OCI-LY7 (cell line): ENCODE measurements around the gene REN. TPM values are rescaled to one million over a fixed set of nuclear protein-coding genes. Genes with fewer than 3 reads are reported as not detected.

Experiments
- BruUV-seq: library from RNA; stranded (reverse); fragments of 400-500 nt; replicated peaks from 2 replicates; lab custom pipeline; 2021; lab: Mats Ljungman, UMichigan
- CTCF ChIA-PET: fragments of 300-600 bp; sonication (Branson Sonifier 250); formaldehyde crosslinking; loops from one replicate; lab custom pipeline; 2022; ENCODE audit warnings: antibody characterized with exemption; ENCODE audit not compliant: unreplicated experiment; lab: Charles Lee
- POLR2A ChIA-PET: fragments of 300-600 bp; sonication (Branson Sonifier 250); formaldehyde crosslinking; loops from one replicate; lab custom pipeline; 2022; ENCODE audit warnings: antibody characterized with exemption; lab: Charles Lee
- DNase-seq: peaks from one replicate; pipeline ENCODE4 v3.0.0-alpha.2; 2015; ENCODE audit warnings: low spot score
- H2AFZ ChIP-seq: fragments of 200-600 bp; sonication (generic), shearing (Covaris generic); 2 replicates; pipeline ENCODE4 v1.6.1; 2014; ENCODE audit warnings: mild to moderate bottlenecking, antibody characterized with exemption, low read length, moderate library complexity
- H3K27ac ChIP-seq: fragments of 200-600 bp; sonication (generic); 2 replicates; pipeline ENCODE4 v1.5.1; 2014; ENCODE audit warnings: mixed run types, low read depth, mild to moderate bottlenecking, moderate library complexity, low read length, inconsistent platforms; ENCODE audit not compliant: poor library complexity, severe bottlenecking
- H3K36me3 ChIP-seq: fragments of 200-600 bp; sonication (generic); 2 replicates; pipeline ENCODE4 v1.6.1; 2014; ENCODE audit warnings: mild to moderate bottlenecking, antibody characterized with exemption, low read length, moderate library complexity, mixed read lengths; ENCODE audit not compliant: insufficient read depth
- H3K4me1 ChIP-seq: fragments of 200-600 bp; sonication (generic); 2 replicates; pipeline ENCODE4 v1.5.1; 2014; ENCODE audit warnings: mild to moderate bottlenecking, low read length; ENCODE audit not compliant: insufficient read depth, poor library complexity, severe bottlenecking
- H3K4me2 ChIP-seq: fragments of 200-600 bp; sonication (generic); 2 replicates; pipeline ENCODE4 v1.6.1; 2014; ENCODE audit warnings: mild to moderate bottlenecking, low read length
- H3K4me3 ChIP-seq: fragments of 200-600 bp; sonication (generic); 2 replicates; pipeline ENCODE4 v1.5.1; 2014; ENCODE audit warnings: mild to moderate bottlenecking, low read depth, low read length; ENCODE audit not compliant: poor library complexity, severe bottlenecking
- H3K79me2 ChIP-seq: fragments of 200-600 bp; sonication (generic); 2 replicates; pipeline ENCODE4 v1.6.1; 2016; ENCODE audit warnings: low read depth, mild to moderate bottlenecking, low read length, moderate library complexity, mixed read lengths; ENCODE audit not compliant: insufficient read depth
- H3K9me2 ChIP-seq: fragments of 200-600 bp; sonication (generic); 2 replicates; pipeline ENCODE4 v1.6.1; 2016; ENCODE audit warnings: mild to moderate bottlenecking, low read length, mixed read lengths; ENCODE audit not compliant: insufficient read depth
- H3K9me3 ChIP-seq: fragments of 200-600 bp; sonication (generic); 2 replicates; pipeline ENCODE4 v1.6.1; 2014; ENCODE audit warnings: mild to moderate bottlenecking, mixed run types, low read length, mixed read lengths
- H4K20me1 ChIP-seq: fragments of 200-600 bp; sonication (generic); 2 replicates; pipeline ENCODE4 v1.6.1; 2014; ENCODE audit warnings: mild to moderate bottlenecking, antibody characterized with exemption, low read length, moderate library complexity, mixed read lengths; ENCODE audit not compliant: insufficient read depth
- EZH2phosphoT487 ChIP-seq: fragments of 200-600 bp; sonication (generic); IDR thresholded peaks from 2 replicates; pipeline ENCODE4 v1.6.1; 2018; ENCODE audit warnings: low read depth, borderline replicate concordance, mild to moderate bottlenecking, mixed run types, antibody characterized with exemption, low read length, moderate library complexity, mixed read lengths
- intact Hi-C: fragments of 100-400 bp; cut with micrococcal nuclease; formaldehyde crosslinking; loops from one replicate; pipeline ENCODE4 v1.10.0; 2022; ENCODE audit not compliant: unreplicated experiment
- total RNA-seq, 2 experiments: library from RNA; depleted of rRNA in 1 of 2; stranded (reverse); fragments of >200 nt in 1 of 2; shearing (Covaris generic) in 1 of 2; gene quantifications; 2 replicates each; pipeline ENCODE4 v1.2.3, GENCODE V29; 2014 to 2022
- TF ChIP-seq, protein P1 (sequence below): fragments of 200-600 bp; sonication (generic); conservative IDR thresholded peaks from 2 replicates; pipeline ENCODE4 v1.5.1; 2014; ENCODE audit warnings: mild to moderate bottlenecking, antibody characterized with exemption, low read length, moderate library complexity, mixed read lengths

Gene REN
- total RNA-seq, 2 experiments from 2014 or later: not detected

DNA sequence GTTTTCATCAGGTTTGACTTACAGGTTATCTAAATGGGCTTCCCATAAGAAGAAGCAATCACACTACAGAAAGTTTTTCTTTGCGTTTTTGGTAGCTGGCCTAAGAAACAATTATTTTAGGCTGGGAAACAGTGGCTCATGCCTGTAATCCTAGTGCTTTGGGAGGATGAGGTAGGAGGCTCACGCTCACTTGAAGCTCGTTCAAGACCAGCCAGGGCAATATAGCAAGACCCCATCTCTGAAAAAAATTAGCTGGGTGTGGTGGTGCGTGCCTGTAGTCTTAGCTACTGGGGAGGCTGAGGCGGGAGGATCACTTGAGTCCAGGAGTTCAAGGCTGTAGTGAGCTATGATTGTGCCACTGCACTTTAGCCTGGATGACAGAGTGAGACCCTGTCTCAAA lies 1.6 kb upstream of the REN start:
- no peak overlapping the region for H3K4me2 ChIP-seq
- no TSS peak for BruUV-seq
- TF ChIP-seq, protein P1, sequence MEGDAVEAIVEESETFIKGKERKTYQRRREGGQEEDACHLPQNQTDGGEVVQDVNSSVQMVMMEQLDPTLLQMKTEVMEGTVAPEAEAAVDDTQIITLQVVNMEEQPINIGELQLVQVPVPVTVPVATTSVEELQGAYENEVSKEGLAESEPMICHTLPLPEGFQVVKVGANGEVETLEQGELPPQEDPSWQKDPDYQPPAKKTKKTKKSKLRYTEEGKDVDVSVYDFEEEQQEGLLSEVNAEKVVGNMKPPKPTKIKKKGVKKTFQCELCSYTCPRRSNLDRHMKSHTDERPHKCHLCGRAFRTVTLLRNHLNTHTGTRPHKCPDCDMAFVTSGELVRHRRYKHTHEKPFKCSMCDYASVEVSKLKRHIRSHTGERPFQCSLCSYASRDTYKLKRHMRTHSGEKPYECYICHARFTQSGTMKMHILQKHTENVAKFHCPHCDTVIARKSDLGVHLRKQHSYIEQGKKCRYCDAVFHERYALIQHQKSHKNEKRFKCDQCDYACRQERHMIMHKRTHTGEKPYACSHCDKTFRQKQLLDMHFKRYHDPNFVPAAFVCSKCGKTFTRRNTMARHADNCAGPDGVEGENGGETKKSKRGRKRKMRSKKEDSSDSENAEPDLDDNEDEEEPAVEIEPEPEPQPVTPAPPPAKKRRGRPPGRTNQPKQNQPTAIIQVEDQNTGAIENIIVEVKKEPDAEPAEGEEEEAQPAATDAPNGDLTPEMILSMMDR: no peak
- TF ChIP-seq EZH2phosphoT487: no peak
- no peak for DNase-seq
- no peak overlapping the region for H2AFZ ChIP-seq
- no peaks in the 10 kb centered on the region for H4K20me1 ChIP-seq
- H3K9me2 ChIP-seq: no peaks in the 10 kb centered on the region
- peaks cover 16% of the 10 kb centered on the region; the same call in 1 of the 2 replicates for H3K9me3 ChIP-seq
- intact Hi-C loops: no loop called here
- H3K79me2 ChIP-seq: no peaks in the 10 kb centered on the region
- CTCF ChIA-PET: no interaction called here
- H3K4me1 ChIP-seq: no peaks in the 10 kb centered on the region
- POLR2A ChIA-PET: interaction anchor here (1.1 to 2.0 kb wide), 2 partner anchors 9 to 192 kb away, joined by 3 to 5 read pairs; partner anchors contain the start of gene PLEKHA6
- H3K36me3 ChIP-seq: no peaks in the 10 kb centered on the region
- H3K4me3 ChIP-seq: no peak overlapping the region
- no peak overlapping the region for H3K27ac ChIP-seq

DNA sequence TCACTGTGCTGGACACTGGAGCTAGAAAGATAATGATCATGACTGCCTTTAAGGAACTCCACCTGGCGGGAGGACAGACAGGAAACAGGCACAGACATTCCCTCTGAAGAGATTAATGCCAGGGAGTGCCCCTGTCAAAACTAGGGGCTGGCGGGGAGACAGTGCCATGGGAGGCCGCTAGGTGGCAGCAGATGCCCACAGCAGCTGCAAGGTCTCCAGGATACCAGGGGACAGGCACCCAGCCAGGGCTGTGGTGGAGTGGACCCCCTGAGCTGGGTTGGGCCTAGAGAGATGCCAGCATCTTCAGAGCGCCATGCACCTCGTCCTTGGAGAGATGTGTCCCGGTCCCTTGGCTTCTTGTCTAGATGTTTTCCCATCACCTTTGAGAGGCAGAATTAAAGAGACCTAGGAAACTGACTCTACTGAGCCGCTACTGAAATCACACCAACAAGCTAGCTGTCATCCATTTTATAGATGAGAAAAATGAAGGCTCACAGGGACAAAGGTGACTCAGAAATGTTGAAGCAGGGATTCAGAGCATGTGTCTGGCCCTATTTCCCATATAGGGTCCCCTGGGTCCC lies 3.6 kb downstream of the REN start:
- peak; percentile 64 for DNase-seq
- no peak overlapping the region for H3K4me3 ChIP-seq
- no peak overlapping the region for H2AFZ ChIP-seq
- no TSS peak for BruUV-seq
- H3K4me2 ChIP-seq: no peak overlapping the region
- intact Hi-C loops: loop anchor here (1.0 to 5.0 kb wide), 4 partner anchors 45 to 340 kb away; partner anchors contain the start of gene SNRPE
- TF ChIP-seq, protein P1: peak; percentile 98
- no peak for TF ChIP-seq EZH2phosphoT487
- H3K79me2 ChIP-seq: no peaks in the 10 kb centered on the region
- POLR2A ChIA-PET: no interaction called here
- CTCF ChIA-PET: interaction anchor here (0.5 to 0.6 kb wide), 3 partner anchors 11 to 96 kb away, joined by 3 to 4 read pairs (median 3); no protein-coding TSS in a partner anchor
- no peaks in the 10 kb centered on the region for H3K9me2 ChIP-seq
- no peaks in the 10 kb centered on the region for H3K4me1 ChIP-seq
- H3K36me3 ChIP-seq: no peaks in the 10 kb centered on the region
- no peaks in the 10 kb centered on the region for H4K20me1 ChIP-seq
- H3K9me3 ChIP-seq: no peaks in the 10 kb centered on the region
- H3K27ac ChIP-seq: no peak overlapping the region
